ENCODE results near the gene PPBP.
"Not testable (repeated sequence)": the region's sequence is repeated elsewhere in the genome, so short reads cannot be mapped to it uniquely, and the experiment has no call there.

Gene PPBP

GRCh38 chr4:73952352-73952751 is 35.6 kb downstream of the PPBP start:
- ChIA-PET CTCF (no interaction called here), POLR2A (no interaction called here)
- 100% methylated on average over 3 of the region's 3 CpGs for WGBS (ENCODE audit: insufficient coverage)
- Histone ChIP-seq H3K27me3 (replicated peaks in 2 of 5; ENCODE audit: control insufficient read depth in 4 of 5, insufficient read depth in 5 of 5, low read length in 4 of 5) (peaks cover 0 to 2% (median 0%) of the 10 kb centered on the region in 5 experiments), H3K36me3 (ENCODE audit: control insufficient read depth in 4 of 4, insufficient read depth in 4 of 4, low read length in 3 of 4) (no peaks in the 10 kb centered on the region), H3K4me1 (ENCODE audit: control extremely low read depth in 1 of 4, control insufficient read depth in 4 of 4, insufficient read depth in 4 of 4, low read length in 3 of 4) (no peaks in the 10 kb centered on the region), H3K27ac (ENCODE audit: insufficient read depth in 1 of 2, low read depth in 1 of 2, low read length in 2 of 2, poor library complexity in 1 of 2, severe bottlenecking in 2 of 2) (no peak overlapping the region), H3K9me3 (ENCODE audit: control extremely low read depth in 1 of 5, control insufficient read depth in 4 of 5, insufficient read depth in 2 of 5, low read depth in 1 of 5, low read length in 4 of 5) (no peaks in the 10 kb centered on the region), H3K4me3 (ENCODE audit: control insufficient read depth in 1 of 7, extremely low read depth in 1 of 7, insufficient read depth in 4 of 7, low read depth in 2 of 7, low read length in 6 of 7) (no peak overlapping the region)
- no peak for DNase-seq

- 40% methylated on average over 1 of the region's 8 CpGs for WGBS (ENCODE audit: insufficient coverage)
- H3K27ac ChIP-seq (ENCODE audit: insufficient read depth in 1 of 2, low read depth in 1 of 2, low read length in 2 of 2, poor library complexity in 1 of 2, severe bottlenecking in 2 of 2); DNase-seq; H3K9me3 ChIP-seq (ENCODE audit: control extremely low read depth in 1 of 5, control insufficient read depth in 4 of 5, insufficient read depth in 2 of 5, low read depth in 1 of 5, low read length in 4 of 5); H3K36me3 ChIP-seq (ENCODE audit: control insufficient read depth in 4 of 4, insufficient read depth in 4 of 4, low read length in 3 of 4); H3K4me1 ChIP-seq (ENCODE audit: control extremely low read depth in 1 of 4, control insufficient read depth in 4 of 4, insufficient read depth in 4 of 4, low read length in 3 of 4); H3K27me3 ChIP-seq (replicated peaks in 2 of 5; ENCODE audit: control insufficient read depth in 4 of 5, insufficient read depth in 5 of 5, low read length in 4 of 5); CTCF ChIA-PET; H3K4me3 ChIP-seq (ENCODE audit: control insufficient read depth in 1 of 7, extremely low read depth in 1 of 7, insufficient read depth in 4 of 7, low read depth in 2 of 7, low read length in 6 of 7); POLR2A ChIA-PET: not testable (repeated sequence)
Observed at GRCh38 chr4:73950376-73950920, 37.5 kb downstream of the PPBP start.

GRCh38 chr4:73948990-73949706 is 38.8 kb downstream of the PPBP start:
- CTCF ChIA-PET = no interaction called here
- H3K4me3 ChIP-seq (ENCODE audit: control insufficient read depth in 1 of 7, extremely low read depth in 1 of 7, insufficient read depth in 4 of 7, low read depth in 2 of 7, low read length in 6 of 7) = no peak overlapping the region
- no peak for DNase-seq
- H3K27me3 ChIP-seq (replicated peaks in 2 of 5; ENCODE audit: control insufficient read depth in 4 of 5, insufficient read depth in 5 of 5, low read length in 4 of 5) = peaks cover 0 to 19% (median 13%) of the 10 kb centered on the region in 5 experiments
- H3K36me3 ChIP-seq (ENCODE audit: control insufficient read depth in 4 of 4, insufficient read depth in 4 of 4, low read length in 3 of 4) = no peaks in the 10 kb centered on the region
- 98% methylated on average over 6 of the region's 7 CpGs for WGBS (ENCODE audit: insufficient coverage)
- H3K27ac ChIP-seq (ENCODE audit: insufficient read depth in 1 of 2, low read depth in 1 of 2, low read length in 2 of 2, poor library complexity in 1 of 2, severe bottlenecking in 2 of 2) = no peak overlapping the region
- POLR2A ChIA-PET = no interaction called here
- no peaks in the 10 kb centered on the region for H3K9me3 ChIP-seq (ENCODE audit: control extremely low read depth in 1 of 5, control insufficient read depth in 4 of 5, insufficient read depth in 2 of 5, low read depth in 1 of 5, low read length in 4 of 5)
- peaks cover 0 to 5% (median under 1%) of the 10 kb centered on the region in 4 experiments for H3K4me1 ChIP-seq (ENCODE audit: control extremely low read depth in 1 of 4, control insufficient read depth in 4 of 4, insufficient read depth in 4 of 4, low read length in 3 of 4)

- Histone ChIP-seq H3K9me3 (ENCODE audit: control extremely low read depth in 1 of 5, control insufficient read depth in 4 of 5, insufficient read depth in 2 of 5, low read depth in 1 of 5, low read length in 4 of 5) (no peaks in the 10 kb centered on the region), H3K4me3 (ENCODE audit: control insufficient read depth in 1 of 7, extremely low read depth in 1 of 7, insufficient read depth in 4 of 7, low read depth in 2 of 7, low read length in 6 of 7) (no peak overlapping the region), H3K27ac (ENCODE audit: insufficient read depth in 1 of 2, low read depth in 1 of 2, low read length in 2 of 2, poor library complexity in 1 of 2, severe bottlenecking in 2 of 2) (no peak overlapping the region), H3K4me1 (ENCODE audit: control extremely low read depth in 1 of 4, control insufficient read depth in 4 of 4, insufficient read depth in 4 of 4, low read length in 3 of 4) (peaks cover 0 to 10% (median 2%) of the 10 kb centered on the region in 4 experiments), H3K36me3 (ENCODE audit: control insufficient read depth in 4 of 4, insufficient read depth in 4 of 4, low read length in 3 of 4) (no peaks in the 10 kb centered on the region), H3K27me3 (replicated peaks in 2 of 5; ENCODE audit: control insufficient read depth in 4 of 5, insufficient read depth in 5 of 5, low read length in 4 of 5) (peaks cover 0 to 28% (median 21%) of the 10 kb centered on the region in 5 experiments)
- ChIA-PET POLR2A (no interaction called here), CTCF (interaction anchor here (1.1 to 1.6 kb wide), 3 partner anchors 32 to 84 kb away, joined by 3 to 4 read pairs (median 3); no protein-coding TSS in a partner anchor)
- no CpG with 5 or more reads among the region's 1 CpG for WGBS (ENCODE audit: insufficient coverage)
- no peak for DNase-seq
Observed at GRCh38 chr4:73948291-73948690, 39.7 kb downstream of the PPBP start.

GRCh38 chr4:73947239-73947985 is 40.6 kb downstream of the PPBP start:
- Histone ChIP-seq H3K27ac (ENCODE audit: insufficient read depth in 1 of 2, low read depth in 1 of 2, low read length in 2 of 2, poor library complexity in 1 of 2, severe bottlenecking in 2 of 2) (no peak overlapping the region), H3K36me3 (ENCODE audit: control insufficient read depth in 4 of 4, insufficient read depth in 4 of 4, low read length in 3 of 4) (no peaks in the 10 kb centered on the region), H3K27me3 (replicated peaks in 2 of 5; ENCODE audit: control insufficient read depth in 4 of 5, insufficient read depth in 5 of 5, low read length in 4 of 5) (peaks cover 0 to 33% (median 23%) of the 10 kb centered on the region in 5 experiments), H3K9me3 (ENCODE audit: control extremely low read depth in 1 of 5, control insufficient read depth in 4 of 5, insufficient read depth in 2 of 5, low read depth in 1 of 5, low read length in 4 of 5) (no peaks in the 10 kb centered on the region), H3K4me1 (ENCODE audit: control extremely low read depth in 1 of 4, control insufficient read depth in 4 of 4, insufficient read depth in 4 of 4, low read length in 3 of 4) (peaks cover 0 to 10% (median 2%) of the 10 kb centered on the region in 4 experiments), H3K4me3 (ENCODE audit: control insufficient read depth in 1 of 7, extremely low read depth in 1 of 7, insufficient read depth in 4 of 7, low read depth in 2 of 7, low read length in 6 of 7) (no peak overlapping the region)
- CTCF ChIA-PET = interaction anchor here (0.9 to 1.6 kb wide), 5 partner anchors 8 to 83 kb away, joined by 3 to 4 read pairs (median 3); no protein-coding TSS in a partner anchor
- no CpG with 5 or more reads among the region's 3 CpGs for WGBS (ENCODE audit: insufficient coverage)
- POLR2A ChIA-PET = no interaction called here
- no peak for DNase-seq

- Histone ChIP-seq H3K27ac (ENCODE audit: insufficient read depth in 1 of 2, low read depth in 1 of 2, low read length in 2 of 2, poor library complexity in 1 of 2, severe bottlenecking in 2 of 2) (no peak overlapping the region), H3K27me3 (replicated peaks in 2 of 5; ENCODE audit: control insufficient read depth in 4 of 5, insufficient read depth in 5 of 5, low read length in 4 of 5) (peaks cover 0 to 33% (median 23%) of the 10 kb centered on the region in 5 experiments), H3K36me3 (ENCODE audit: control insufficient read depth in 4 of 4, insufficient read depth in 4 of 4, low read length in 3 of 4) (no peaks in the 10 kb centered on the region), H3K9me3 (ENCODE audit: control extremely low read depth in 1 of 5, control insufficient read depth in 4 of 5, insufficient read depth in 2 of 5, low read depth in 1 of 5, low read length in 4 of 5) (no peaks in the 10 kb centered on the region), H3K4me3 (ENCODE audit: control insufficient read depth in 1 of 7, extremely low read depth in 1 of 7, insufficient read depth in 4 of 7, low read depth in 2 of 7, low read length in 6 of 7) (no peak overlapping the region), H3K4me1 (ENCODE audit: control extremely low read depth in 1 of 4, control insufficient read depth in 4 of 4, insufficient read depth in 4 of 4, low read length in 3 of 4) (peaks cover 0 to 10% (median 2%) of the 10 kb centered on the region in 4 experiments)
- no peak for DNase-seq
- WGBS (ENCODE audit: insufficient coverage) = 100% methylated on average over 1 of the region's 3 CpGs
- ChIA-PET CTCF (interaction anchor here (1.4 to 1.7 kb wide), 2 partner anchors 284 to 352 kb away, joined by 4 to 5 read pairs; no protein-coding TSS in a partner anchor), POLR2A (no interaction called here)
Observed at GRCh38 chr4:73945674-73946449, 42.1 kb downstream of the PPBP start.

Data from common myeloid progenitor, CD34-positive (primary cell).